NCI-H2107 treated with DMSO at 0.1 percent for 48 hours (cell line): Measurements from ENCODE around the gene SPATA2L.

Source experiments
- DNase-seq: peaks from one replicate; lab custom pipeline; 2025; ENCODE audit not compliant: unreplicated experiment; lab: John Stamatoyannopoulos, UW

Gene SPATA2L

GRCh38 chr16:89657442-89658220, 43.9 kb downstream of the SPATA2L start, which contains the start of the genes CHMP1A and SPATA33:
CHMP1A (minus strand) TSS chr16:89657708; CDS start chr16:89657588, 120 bp downstream.
SPATA33 (plus strand) TSS chr16:89657836; CDS start chr16:89657912, 76 bp downstream.
- peak; percentile 56 for DNase-seq

- no peak for DNase-seq
These were observed 44.9 kb downstream of the SPATA2L start for GRCh38 chr16:89656435-89657121.

DNA sequence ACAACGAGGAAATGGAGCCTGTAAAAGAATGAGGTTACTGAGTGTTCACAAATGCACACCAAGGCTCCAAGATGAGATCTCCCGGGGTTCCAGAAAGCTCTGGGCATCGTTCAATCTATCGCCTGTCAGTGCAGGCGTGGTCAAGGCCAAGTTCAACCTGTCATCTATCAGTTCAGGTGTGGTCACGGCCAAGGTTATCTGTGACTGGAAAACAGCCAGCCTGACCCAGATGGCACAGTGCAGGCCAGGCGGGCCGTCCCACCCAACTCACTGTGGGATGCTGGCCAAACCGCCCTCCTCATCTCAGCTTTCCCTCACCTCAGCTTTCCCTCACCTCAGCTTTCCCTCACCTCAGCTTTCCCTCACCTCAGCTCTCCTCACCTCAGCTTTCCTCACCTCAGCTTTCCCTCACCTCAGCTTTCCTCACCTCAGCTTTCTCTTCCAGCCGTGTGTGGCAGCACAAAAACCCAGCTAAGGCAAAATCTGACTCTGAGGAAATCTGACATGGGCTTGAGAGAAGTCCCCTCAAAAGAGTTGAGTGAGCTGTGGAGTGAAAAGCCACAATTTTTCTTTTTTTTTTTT, 46.4 kb downstream of the SPATA2L start:
- no peak for DNase-seq

DNA sequence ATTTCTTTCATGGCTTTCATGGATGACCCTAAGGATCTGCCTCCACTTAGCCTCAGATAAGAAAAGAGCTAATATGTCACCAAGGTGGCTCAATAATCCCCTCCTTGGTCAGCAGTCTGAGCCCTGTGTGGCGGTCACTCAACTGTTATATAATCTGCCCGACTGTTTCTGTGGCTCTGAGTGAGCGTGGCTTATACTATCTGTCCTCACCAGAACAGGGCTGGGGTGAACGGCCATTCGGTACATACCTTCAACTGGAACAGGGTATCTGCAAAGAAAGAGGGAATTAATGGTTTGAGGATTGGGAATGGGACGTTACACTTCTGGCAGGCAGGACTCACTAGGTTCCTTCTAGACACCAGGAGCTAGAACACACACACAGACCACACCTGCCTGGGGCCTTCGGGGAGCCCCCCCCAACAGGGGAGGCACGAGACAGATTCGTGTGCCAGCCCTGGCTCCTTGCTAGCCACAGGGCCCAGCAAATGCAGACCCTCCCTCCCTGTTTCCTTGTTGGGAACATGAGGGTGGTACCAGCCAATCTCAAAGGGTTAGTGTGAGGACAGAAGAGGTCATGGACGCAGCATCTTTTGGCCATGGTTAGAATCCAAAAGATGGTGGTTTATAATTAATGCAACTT, 47.7 kb downstream of the SPATA2L start:
- DNase-seq = no peak

GRCh38 chr16:89651584-89651983, 49.9 kb downstream of the SPATA2L start:
- no peak for DNase-seq

DNA sequence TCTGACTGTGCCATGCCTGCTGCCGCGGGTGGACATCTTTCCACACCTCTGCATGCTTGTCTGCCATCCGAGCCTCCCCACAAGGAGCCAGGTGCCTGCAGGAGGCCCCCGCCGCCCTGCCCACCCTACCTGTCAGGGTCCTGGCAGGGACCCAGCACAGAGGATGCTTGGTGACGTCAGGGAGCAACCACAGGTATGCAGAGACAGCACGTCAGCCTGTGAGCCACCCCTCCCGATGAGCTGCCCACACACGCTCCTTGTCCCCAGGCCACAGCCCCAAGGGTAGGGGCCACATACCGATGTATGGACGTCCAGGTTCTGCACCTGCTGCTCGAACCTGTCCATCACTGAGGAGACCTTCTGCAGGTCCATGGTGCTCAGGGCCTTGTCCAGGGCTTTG, 54.6 kb downstream of the SPATA2L start:
- no peak for DNase-seq
